GM12891 (cell line): ENCODE data around the gene BIK. TPM values are rescaled to one million over a fixed set of nuclear protein-coding genes. Genes with fewer than 3 reads are reported as not detected.

Source experiments
- DNase-seq: peaks from one replicate; pipeline ENCODE4 v3.0.0; 2011; ENCODE audit warnings: low spot score; ENCODE audit not compliant: insufficient read length
- FAIRE-seq: peaks from 2 replicates; lab custom pipeline; 2011; peaks lifted over from hg19 to GRCh38; lab: Jason Lieb, UNC
- PAX5 ChIP-seq: IDR thresholded peaks from 2 replicates; pipeline ENCODE4 v1.6.1; 2011; ENCODE audit warnings: low read length, moderate library complexity, mild to moderate bottlenecking; ENCODE audit not compliant: insufficient read depth, severe bottlenecking
- POLR2A ChIP-seq: IDR thresholded peaks from 2 replicates; pipeline ENCODE4 v1.6.1; 2011; ENCODE audit warnings: low read depth, low read length, control low read depth
- POLR2AphosphoS5 ChIP-seq: IDR thresholded peaks from 2 replicates; pipeline ENCODE4 v1.6.1; 2011; ENCODE audit warnings: low read depth, low read length, control low read depth
- POU2F2 ChIP-seq: IDR thresholded peaks from 2 replicates; pipeline ENCODE4 v1.6.1; 2011; ENCODE audit warnings: low read depth, mild to moderate bottlenecking, control low read depth, low read length, moderate library complexity
- SPI1 ChIP-seq: IDR thresholded peaks from 2 replicates; pipeline ENCODE4 v1.6.1; 2011; ENCODE audit warnings: low read depth, low read length, control low read depth
- TAF1 ChIP-seq: IDR thresholded peaks from 2 replicates; pipeline ENCODE4 v1.6.1; 2011; ENCODE audit warnings: low read depth, low read length, control low read depth
- polyA plus RNA-seq: library from polyadenylated mRNA; unstranded; fragments of >200 nt; gene quantifications from one replicate; pipeline ENCODE4 v1.2.1, GENCODE V29; 2012; ENCODE audit warnings: low read depth, missing spikeins, inconsistent platforms; ENCODE audit not compliant: missing spikeins

BIK gene
- polyA plus RNA-seq = 8.7 TPM

DNA sequence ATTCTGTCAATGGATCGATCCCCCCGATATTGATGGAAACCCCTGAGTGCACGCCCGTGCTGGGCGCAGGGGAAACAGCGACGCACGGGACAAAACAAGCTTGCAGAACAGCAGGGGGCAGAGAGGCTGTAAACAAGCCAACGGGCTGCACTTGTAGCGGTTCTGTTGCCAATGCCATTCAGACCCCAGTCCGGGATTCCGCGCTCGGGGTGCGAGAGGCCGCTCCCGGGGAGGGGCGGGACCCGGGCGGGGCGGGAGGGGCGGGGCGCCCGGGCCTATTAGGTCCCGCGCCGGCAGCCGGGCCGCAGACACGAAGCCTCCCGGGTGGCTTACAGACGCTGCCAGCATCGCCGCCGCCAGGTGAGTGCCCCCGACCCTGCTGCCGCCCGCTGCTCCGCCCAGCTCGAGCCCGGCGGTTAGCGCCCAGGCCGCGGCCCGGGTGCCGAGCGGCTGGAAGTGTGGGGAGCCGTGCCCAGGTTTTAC, at the start of gene BIK:
BIK (plus strand) TSS at position 307 of the 483 bp plus-strand sequence. CDS start 13,273 bp downstream, outside the sequence.
- TF ChIP-seq SPI1 = no peak
- TF ChIP-seq PAX5 = no peak
- TF ChIP-seq POLR2AphosphoS5 = no peak
- TF ChIP-seq POU2F2 = no peak
- no peak for TF ChIP-seq POLR2A
- no peak for TF ChIP-seq TAF1
- FAIRE-seq (peak; percentile 94), DNase-seq (peak; percentile 63)

DNA sequence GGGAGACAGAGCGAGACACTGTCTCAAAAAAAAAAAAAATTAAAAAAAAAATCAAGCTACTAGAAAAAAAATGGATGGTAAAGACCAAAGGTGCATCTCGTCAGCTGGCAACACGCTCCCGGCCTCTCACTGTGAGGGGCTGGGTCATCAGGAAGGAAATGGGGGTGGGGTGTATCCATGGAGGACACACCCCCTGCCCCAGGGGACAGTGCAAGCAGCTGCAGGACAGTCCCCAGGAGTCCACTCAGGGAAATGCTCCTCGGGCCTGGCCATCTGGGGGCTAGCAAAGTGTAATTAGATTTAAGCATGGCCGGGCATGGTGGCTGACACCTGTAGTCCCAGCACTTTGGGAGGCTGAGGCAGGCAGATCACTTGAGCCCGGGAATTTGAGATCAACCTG, 44.4 kb upstream of the BIK start:
- FAIRE-seq (no peak), DNase-seq (no peak)
- TF ChIP-seq PAX5 (no peak), SPI1 (no peak), POLR2AphosphoS5 (no peak), TAF1 (no peak), POU2F2 (no peak), POLR2A (no peak)

- no peak for DNase-seq
- TF ChIP-seq POLR2AphosphoS5 (no peak), SPI1 (no peak), TAF1 (no peak), PAX5 (no peak), POU2F2 (no peak), POLR2A (no peak)
- no peak for FAIRE-seq
Observed at GRCh38 chr22:43066844-43067385, 43.6 kb upstream of the BIK start.

- TF ChIP-seq SPI1 (no peak), POU2F2 (no peak), POLR2A (no peak), TAF1 (no peak), POLR2AphosphoS5 (no peak), PAX5 (no peak)
- DNase-seq = no peak
- FAIRE-seq = no peak
Observed at GRCh38 chr22:43077121-43077877, 33.3 kb upstream of the BIK start.

GRCh38 chr22:43078522-43078921, 32.0 kb upstream of the BIK start:
- DNase-seq (no peak), FAIRE-seq (no peak)
- no peak for TF ChIP-seq PAX5

GRCh38 chr22:43079742-43080141, 30.8 kb upstream of the BIK start:
- no peak for DNase-seq
- no peak for FAIRE-seq
- TF ChIP-seq TAF1 (no peak), SPI1 (no peak), POU2F2 (no peak), POLR2A (no peak), POLR2AphosphoS5 (no peak), PAX5 (no peak)

GRCh38 chr22:43080616-43081015, 29.9 kb upstream of the BIK start:
- no peak for FAIRE-seq
- TF ChIP-seq PAX5 (no peak), TAF1 (no peak), SPI1 (no peak), POLR2A (no peak), POU2F2 (no peak), POLR2AphosphoS5 (no peak)
- DNase-seq = no peak

GRCh38 chr22:43081968-43082367, 28.6 kb upstream of the BIK start:
- DNase-seq = no peak
- no peak for TF ChIP-seq PAX5
- TF ChIP-seq TAF1 = no peak
- no peak for TF ChIP-seq POLR2AphosphoS5
- no peak for FAIRE-seq

DNA sequence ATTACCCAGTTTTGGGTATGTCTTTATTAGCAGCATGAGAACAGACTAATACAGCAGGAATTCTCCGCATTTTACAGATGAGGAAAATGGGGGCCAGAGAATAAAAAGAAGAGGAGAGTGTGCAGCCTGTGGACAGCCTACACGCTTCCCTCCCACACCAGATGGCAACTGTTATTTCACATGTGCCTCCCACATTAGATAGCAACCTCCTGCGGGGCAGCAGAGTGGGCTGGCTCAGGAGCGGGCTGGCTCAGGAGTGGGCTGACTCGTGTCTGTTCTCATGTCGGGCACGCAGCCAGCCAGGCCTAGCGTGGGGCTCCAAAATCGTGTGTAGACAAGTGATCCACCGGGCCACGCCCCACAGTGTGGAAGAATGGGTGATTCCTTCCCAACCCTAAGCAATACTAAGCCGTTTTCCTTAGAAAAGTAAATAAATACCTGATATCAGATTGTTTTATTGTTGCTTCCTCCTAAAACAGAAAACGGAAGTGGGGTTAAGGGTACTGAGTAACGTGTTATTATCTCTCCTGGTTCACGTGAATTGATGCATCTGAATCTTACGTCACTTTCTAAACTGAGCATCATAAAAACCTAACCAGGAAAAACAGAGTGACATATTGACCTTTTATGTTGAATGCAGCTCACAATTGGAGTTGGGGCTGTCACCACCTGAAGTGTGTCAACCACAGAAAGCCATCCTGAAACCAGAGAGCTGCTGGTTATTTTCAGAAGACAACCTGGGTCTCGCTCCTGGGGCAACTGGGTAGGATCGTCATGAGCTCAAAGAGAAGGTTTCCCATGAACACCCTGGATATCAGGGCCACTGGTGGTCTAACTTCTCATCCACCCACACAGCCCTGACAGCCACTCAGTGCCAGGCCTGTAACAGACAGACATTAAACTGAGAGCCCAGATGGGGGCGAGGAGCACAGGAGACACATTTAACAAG, 24.6 kb upstream of the BIK start:
- TF ChIP-seq POLR2AphosphoS5 = no peak
- peak; percentile 77 for TF ChIP-seq SPI1
- DNase-seq (peak; percentile 45), FAIRE-seq (peak; percentile 86)
